Naive B cell (primary cell): ENCODE measurements around the gene GNAL. TPM values are rescaled to one million over a fixed set of nuclear protein-coding genes. Genes with fewer than 3 reads are reported as not detected.
"Not testable (repeated sequence)": the region's sequence is repeated elsewhere in the genome, so short reads cannot be mapped to it uniquely, and the experiment has no call there.

ENCODE experiments used
- ATAC-seq, 2 donors: fragments of 150-1000 bp; cut with Tn5 transposase; 2 replicates each; pipeline ENCODE4 v1.10.0; 2021; ENCODE audit warnings: low read depth in 2 of 2, mild to moderate bottlenecking in 2 of 2, moderate library complexity in 2 of 2
- DNase-seq: peaks from one replicate; pipeline ENCODE4 v3.0.0; 2022
- H3K27ac Mint-ChIP-seq, 6 donors: one replicate each; pipeline ENCODE4 v1.8.0; 2020 to 2022; ENCODE audit warnings: mild to moderate bottlenecking in 6 of 6, mixed read lengths in 6 of 6, moderate library complexity in 5 of 6, inconsistent platforms in 2 of 6
- H3K27me3 Mint-ChIP-seq, 3 donors: one replicate each; pipeline ENCODE4 v1.8.0; 2021 to 2022; ENCODE audit warnings: mixed read lengths in 3 of 3, mild to moderate bottlenecking in 1 of 3
- H3K36me3 Mint-ChIP-seq, 2 donors: one replicate each; pipeline ENCODE4 v1.8.0; 2020 to 2022; ENCODE audit warnings: mixed read lengths in 2 of 2, inconsistent platforms in 1 of 2, mild to moderate bottlenecking in 1 of 2
- H3K4me1 Mint-ChIP-seq, 3 donors: one replicate each; pipeline ENCODE4 v1.8.0; 2020 to 2022; ENCODE audit warnings: mixed read lengths in 3 of 3, inconsistent platforms in 1 of 3, mild to moderate bottlenecking in 1 of 3, moderate library complexity in 1 of 3
- H3K4me3 Mint-ChIP-seq, 8 donors: one replicate each; pipeline ENCODE4 v1.8.0; 2020 to 2022; ENCODE audit warnings: mild to moderate bottlenecking in 8 of 8, mixed read lengths in 8 of 8, moderate library complexity in 8 of 8, inconsistent platforms in 2 of 8
- H3K9me3 Mint-ChIP-seq, 7 donors: one replicate each; pipeline ENCODE4 v1.8.0; 2020 to 2022; ENCODE audit warnings: mixed read lengths in 7 of 7, mild to moderate bottlenecking in 5 of 7, inconsistent platforms in 2 of 7, moderate library complexity in 1 of 7
- polyA plus RNA-seq, 6 donors: library from polyadenylated mRNA; unstranded; fragments of 300-500 nt; fragmentation: Illumina TruSeq; gene quantifications; one replicate each; pipeline ENCODE4 v1.2.3, GENCODE V29; 2021; ENCODE audit warnings: low read depth in 6 of 6

The GNAL gene
- polyA plus RNA-seq: under 1 TPM in 4 of 6 donors, not detected in 2; 0.05 to 0.48 (median 0.14) TPM

- peak; percentile 58 to 74 for ATAC-seq
- DNase-seq: peak; percentile 18
- Mint-ChIP-seq H3K9me3 (peaks cover 2 to 26% (median 15%) of the 10 kb centered on the region in 7 donors), H3K36me3 (peaks cover 0 to 8% of the 10 kb centered on the region in 2 donors), H3K27me3 (peaks cover 13 to 42% (median 41%) of the 10 kb centered on the region in 3 donors), H3K4me1 (peaks cover 8 to 13% (median 10%) of the 10 kb centered on the region in 3 donors), H3K27ac (no peak within 1 kb of the TSS), H3K4me3 (peak within 1 kb of the TSS; percentile 49 to 88 (median 80))
Observed at GRCh38 chr18:11688972-11689668, at the start of gene GNAL. GNAL (plus strand) TSS chr18:11689264; CDS start chr18:11689564, 300 bp downstream.

GRCh38 chr18:11647310-11647709, 41.8 kb upstream of the GNAL start:
- not testable (repeated sequence) for ATAC-seq, DNase-seq, H3K4me3 Mint-ChIP-seq, H3K36me3 Mint-ChIP-seq, H3K4me1 Mint-ChIP-seq, H3K27ac Mint-ChIP-seq
- peaks cover 0 to 19% (median 11%) of the 10 kb centered on the region in 7 donors for H3K9me3 Mint-ChIP-seq
- peaks cover 6 to 25% (median 15%) of the 10 kb centered on the region in 3 donors for H3K27me3 Mint-ChIP-seq

- H3K36me3 Mint-ChIP-seq, H3K27ac Mint-ChIP-seq, H3K4me1 Mint-ChIP-seq, DNase-seq, ATAC-seq, H3K4me3 Mint-ChIP-seq: not testable (repeated sequence)
- H3K27me3 Mint-ChIP-seq: peaks cover 6 to 25% (median 15%) of the 10 kb centered on the region in 3 donors
- H3K9me3 Mint-ChIP-seq: peaks cover 0 to 19% (median 11%) of the 10 kb centered on the region in 7 donors
Observed at GRCh38 chr18:11647804-11648203, 41.3 kb upstream of the GNAL start.

GRCh38 chr18:11649839-11650238, 39.2 kb upstream of the GNAL start:
- no peak overlapping the region for H3K4me3 Mint-ChIP-seq
- H3K4me1 Mint-ChIP-seq: no peaks in the 10 kb centered on the region
- peaks cover 0 to 19% (median 11%) of the 10 kb centered on the region in 7 donors for H3K9me3 Mint-ChIP-seq
- ATAC-seq: no peak
- peaks cover 22 to 43% (median 33%) of the 10 kb centered on the region in 3 donors for H3K27me3 Mint-ChIP-seq
- DNase-seq: no peak
- peaks cover 0 to 6% of the 10 kb centered on the region in 2 donors for H3K36me3 Mint-ChIP-seq
- no peak overlapping the region for H3K27ac Mint-ChIP-seq

GRCh38 chr18:11651899-11652298, 37.2 kb upstream of the GNAL start:
- ATAC-seq (no peak), DNase-seq (no peak)
- Mint-ChIP-seq H3K36me3 (peaks cover 0 to 6% of the 10 kb centered on the region in 2 donors), H3K4me1 (peaks cover 0 to 7% (median 7%) of the 10 kb centered on the region in 3 donors), H3K4me3 (no peak overlapping the region), H3K9me3 (peaks cover 0 to 19% (median 10%) of the 10 kb centered on the region in 7 donors), H3K27ac (no peak overlapping the region), H3K27me3 (peaks cover 33 to 43% (median 41%) of the 10 kb centered on the region in 3 donors)

- no peak for ATAC-seq
- H3K27ac Mint-ChIP-seq: no peak overlapping the region
- peaks cover 0 to 12% of the 10 kb centered on the region in 2 donors for H3K36me3 Mint-ChIP-seq
- H3K9me3 Mint-ChIP-seq: peaks cover 0 to 15% (median 7%) of the 10 kb centered on the region in 7 donors
- no peak for DNase-seq
- peaks cover 46 to 59% (median 55%) of the 10 kb centered on the region in 3 donors for H3K27me3 Mint-ChIP-seq
- H3K4me3 Mint-ChIP-seq: peak overlapping the region in 1 of 8 donors; percentile 1
- peaks cover 0 to 7% (median 7%) of the 10 kb centered on the region in 3 donors for H3K4me1 Mint-ChIP-seq
Observed at GRCh38 chr18:11653521-11653920, 35.5 kb upstream of the GNAL start.

- Mint-ChIP-seq H3K9me3 (peaks cover 0 to 5% (median 0%) of the 10 kb centered on the region in 7 donors), H3K4me3 (peak overlapping the region in 1 of 8 donors; percentile 59), H3K4me1 (peaks cover 0 to 7% (median 7%) of the 10 kb centered on the region in 3 donors), H3K27ac (no peak overlapping the region), H3K36me3 (peaks cover 0 to 17% of the 10 kb centered on the region in 2 donors), H3K27me3 (peaks cover 60 to 62% (median 61%) of the 10 kb centered on the region in 3 donors)
- DNase-seq (peak; percentile 10), ATAC-seq (no peak)
Observed at GRCh38 chr18:11654736-11655605, 34.1 kb upstream of the GNAL start.

- peaks cover 56 to 61% (median 60%) of the 10 kb centered on the region in 3 donors for H3K27me3 Mint-ChIP-seq
- peaks cover 0 to 7% (median 7%) of the 10 kb centered on the region in 3 donors for H3K4me1 Mint-ChIP-seq
- H3K27ac Mint-ChIP-seq: peak overlapping the region in 2 of 6 donors; percentile 6 to 49
Observed at GRCh38 chr18:11655606-11655932, 33.5 kb upstream of the GNAL start.

GRCh38 chr18:11657152-11657551, 31.9 kb upstream of the GNAL start:
- H3K27me3 Mint-ChIP-seq: peaks cover 40 to 60% (median 45%) of the 10 kb centered on the region in 3 donors
- peaks cover 0 to 17% of the 10 kb centered on the region in 2 donors for H3K36me3 Mint-ChIP-seq
- DNase-seq: no peak
- no peak for ATAC-seq
- peaks cover 0 to 5% (median 0%) of the 10 kb centered on the region in 7 donors for H3K9me3 Mint-ChIP-seq
- H3K4me1 Mint-ChIP-seq: peaks cover 0 to 7% (median 7%) of the 10 kb centered on the region in 3 donors
- H3K4me3 Mint-ChIP-seq: no peak overlapping the region
- H3K27ac Mint-ChIP-seq: no peak overlapping the region

More at GRCh38 chr18:11655606-11655932, 33.5 kb upstream of the GNAL start:
- ATAC-seq: no peak
- H3K4me3 Mint-ChIP-seq: peak overlapping the region in 1 of 8 donors; percentile 59
- no peak for DNase-seq
- peaks cover 0 to 17% of the 10 kb centered on the region in 2 donors for H3K36me3 Mint-ChIP-seq
- peaks cover 0 to 5% (median 0%) of the 10 kb centered on the region in 7 donors for H3K9me3 Mint-ChIP-seq

GRCh38 chr18:11657554-11657953, 31.5 kb upstream of the GNAL start:
- no peak overlapping the region for H3K4me3 Mint-ChIP-seq
- H3K27me3 Mint-ChIP-seq: peaks cover 39 to 59% (median 44%) of the 10 kb centered on the region in 3 donors
- DNase-seq: no peak
- no peak for ATAC-seq
- H3K4me1 Mint-ChIP-seq: peaks cover 0 to 7% (median 7%) of the 10 kb centered on the region in 3 donors
- H3K9me3 Mint-ChIP-seq: peaks cover 0 to 5% (median 0%) of the 10 kb centered on the region in 7 donors
- peaks cover 0 to 17% of the 10 kb centered on the region in 2 donors for H3K36me3 Mint-ChIP-seq
- no peak overlapping the region for H3K27ac Mint-ChIP-seq

GRCh38 chr18:11658019-11658418, 31.0 kb upstream of the GNAL start:
- peaks cover 0 to 7% (median 7%) of the 10 kb centered on the region in 3 donors for H3K4me1 Mint-ChIP-seq
- no peak for DNase-seq
- no peak overlapping the region for H3K4me3 Mint-ChIP-seq
- no peak overlapping the region for H3K27ac Mint-ChIP-seq
- no peak for ATAC-seq
- peaks cover 0 to 5% (median 0%) of the 10 kb centered on the region in 7 donors for H3K9me3 Mint-ChIP-seq
- peaks cover 38 to 57% (median 44%) of the 10 kb centered on the region in 3 donors for H3K27me3 Mint-ChIP-seq
- peaks cover 0 to 17% of the 10 kb centered on the region in 2 donors for H3K36me3 Mint-ChIP-seq

- Mint-ChIP-seq H3K27me3 (peaks cover 28 to 49% (median 34%) of the 10 kb centered on the region in 3 donors), H3K36me3 (peaks cover 0 to 17% of the 10 kb centered on the region in 2 donors), H3K27ac (no peak overlapping the region), H3K4me1 (peaks cover 0 to 7% (median 7%) of the 10 kb centered on the region in 3 donors), H3K4me3 (no peak overlapping the region), H3K9me3 (peaks cover 0 to 5% (median 0%) of the 10 kb centered on the region in 7 donors)
- DNase-seq (no peak), ATAC-seq (no peak)
Observed at GRCh38 chr18:11658989-11659388, 30.1 kb upstream of the GNAL start.

- H3K4me3 Mint-ChIP-seq: no peak overlapping the region
- H3K4me1 Mint-ChIP-seq: peaks cover 0 to 2% (median 0%) of the 10 kb centered on the region in 3 donors
- H3K36me3 Mint-ChIP-seq: peaks cover 0 to 17% of the 10 kb centered on the region in 2 donors
- ATAC-seq: no peak
- H3K27ac Mint-ChIP-seq: no peak overlapping the region
- DNase-seq: no peak
- H3K9me3 Mint-ChIP-seq: peaks cover 0 to 5% (median 0%) of the 10 kb centered on the region in 7 donors
- peaks cover 20 to 35% (median 20%) of the 10 kb centered on the region in 3 donors for H3K27me3 Mint-ChIP-seq
Observed at GRCh38 chr18:11660691-11661090, 28.4 kb upstream of the GNAL start.
